ENCODE data around the gene UNC5A. TPM values are rescaled to one million over a fixed set of nuclear protein-coding genes. Genes with fewer than 3 reads are reported as not detected.

Gene UNC5A
- total RNA-seq, 1 experiment from 2014 or later: 20.2 TPM

DNA sequence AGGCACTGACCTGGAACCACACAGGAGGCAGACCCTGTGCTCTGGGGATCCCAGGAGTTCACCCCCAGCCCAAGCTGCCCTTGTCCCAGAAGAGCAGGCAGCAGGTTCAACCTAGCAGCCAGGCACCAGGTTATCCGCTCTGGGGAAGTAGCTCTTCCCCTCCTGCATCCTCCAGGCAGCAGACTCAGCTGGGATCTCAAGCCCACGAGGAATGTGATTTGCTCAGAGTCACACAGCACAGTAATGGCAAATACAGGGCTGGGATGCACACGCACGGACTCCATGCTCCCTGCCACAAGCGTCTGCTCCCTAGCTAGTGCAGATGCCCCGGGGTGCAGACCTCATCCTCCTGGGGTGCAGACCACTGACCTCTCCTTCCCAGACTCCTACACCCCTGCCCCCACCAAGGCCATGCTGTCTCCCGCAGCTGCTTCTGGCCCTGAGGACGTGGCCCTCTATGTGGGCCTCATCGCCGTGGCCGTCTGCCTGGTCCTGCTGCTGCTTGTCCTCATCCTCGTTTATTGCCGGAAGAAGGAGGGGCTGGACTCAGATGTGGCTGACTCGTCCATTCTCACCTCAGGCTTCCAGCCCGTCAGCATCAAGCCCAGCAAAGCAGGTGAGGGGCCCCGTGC, 63.3 kb downstream of the UNC5A start:
- CTCF ChIA-PET: interaction anchor here (0.6 kb wide), 1 partner anchor 162 kb away, joined by 3 read pairs; no protein-coding TSS in a partner anchor
- no TSS peak for BruUV-seq (replicated peaks)
- H3K36me3 Mint-ChIP-seq (ENCODE audit: insufficient read depth, unreplicated experiment): no peaks in the 10 kb centered on the region
- DNase-seq: no peak
- intact Hi-C loops (cut with micrococcal nuclease; ENCODE audit: unreplicated experiment): no loop called here
- no peak overlapping the region for H3K4me3 Mint-ChIP-seq (ENCODE audit: low read depth, unreplicated experiment)
- H3K27me3 Mint-ChIP-seq (ENCODE audit: unreplicated experiment): no peaks in the 10 kb centered on the region
- no peaks in the 10 kb centered on the region for H3K9me3 Mint-ChIP-seq (ENCODE audit: low read depth, unreplicated experiment)
- no peak overlapping the region for H3K27ac Mint-ChIP-seq (ENCODE audit: unreplicated experiment)
- TF ChIP-seq, protein P1, sequence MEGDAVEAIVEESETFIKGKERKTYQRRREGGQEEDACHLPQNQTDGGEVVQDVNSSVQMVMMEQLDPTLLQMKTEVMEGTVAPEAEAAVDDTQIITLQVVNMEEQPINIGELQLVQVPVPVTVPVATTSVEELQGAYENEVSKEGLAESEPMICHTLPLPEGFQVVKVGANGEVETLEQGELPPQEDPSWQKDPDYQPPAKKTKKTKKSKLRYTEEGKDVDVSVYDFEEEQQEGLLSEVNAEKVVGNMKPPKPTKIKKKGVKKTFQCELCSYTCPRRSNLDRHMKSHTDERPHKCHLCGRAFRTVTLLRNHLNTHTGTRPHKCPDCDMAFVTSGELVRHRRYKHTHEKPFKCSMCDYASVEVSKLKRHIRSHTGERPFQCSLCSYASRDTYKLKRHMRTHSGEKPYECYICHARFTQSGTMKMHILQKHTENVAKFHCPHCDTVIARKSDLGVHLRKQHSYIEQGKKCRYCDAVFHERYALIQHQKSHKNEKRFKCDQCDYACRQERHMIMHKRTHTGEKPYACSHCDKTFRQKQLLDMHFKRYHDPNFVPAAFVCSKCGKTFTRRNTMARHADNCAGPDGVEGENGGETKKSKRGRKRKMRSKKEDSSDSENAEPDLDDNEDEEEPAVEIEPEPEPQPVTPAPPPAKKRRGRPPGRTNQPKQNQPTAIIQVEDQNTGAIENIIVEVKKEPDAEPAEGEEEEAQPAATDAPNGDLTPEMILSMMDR (IDR thresholded peaks at IDR 0.05; ENCODE audit: unreplicated experiment): no peak
- H3K4me1 Mint-ChIP-seq (ENCODE audit: low read depth, unreplicated experiment): no peaks in the 10 kb centered on the region

DNA sequence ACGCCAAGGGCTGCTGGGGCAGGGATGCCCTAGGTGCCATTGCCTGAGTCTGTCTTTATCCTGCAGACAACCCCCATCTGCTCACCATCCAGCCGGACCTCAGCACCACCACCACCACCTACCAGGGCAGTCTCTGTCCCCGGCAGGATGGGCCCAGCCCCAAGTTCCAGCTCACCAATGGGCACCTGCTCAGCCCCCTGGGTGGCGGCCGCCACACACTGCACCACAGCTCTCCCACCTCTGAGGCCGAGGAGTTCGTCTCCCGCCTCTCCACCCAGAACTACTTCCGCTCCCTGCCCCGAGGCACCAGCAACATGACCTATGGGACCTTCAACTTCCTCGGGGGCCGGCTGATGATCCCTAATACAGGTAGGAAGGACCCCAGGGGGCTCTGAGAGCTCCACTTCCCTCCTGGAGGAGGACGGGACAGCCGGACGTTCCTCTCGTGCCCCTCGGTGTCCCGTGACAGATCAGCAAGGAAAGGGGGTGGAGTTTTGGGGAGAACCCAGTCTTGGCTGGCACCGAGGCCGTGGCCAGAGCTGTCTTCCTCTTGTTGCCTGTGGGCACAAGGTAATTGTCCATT, 63.9 kb downstream of the UNC5A start:
- Mint-ChIP-seq H3K9me3 (ENCODE audit: low read depth, unreplicated experiment) (no peaks in the 10 kb centered on the region), H3K36me3 (ENCODE audit: insufficient read depth, unreplicated experiment) (no peaks in the 10 kb centered on the region), H3K4me3 (ENCODE audit: low read depth, unreplicated experiment) (no peak overlapping the region), H3K27me3 (ENCODE audit: unreplicated experiment) (no peaks in the 10 kb centered on the region), H3K27ac (ENCODE audit: unreplicated experiment) (no peak overlapping the region), H3K4me1 (ENCODE audit: low read depth, unreplicated experiment) (no peaks in the 10 kb centered on the region)
- TF ChIP-seq, protein P1 (IDR thresholded peaks at IDR 0.05; ENCODE audit: unreplicated experiment): no peak
- intact Hi-C loops (cut with micrococcal nuclease; ENCODE audit: unreplicated experiment): no loop called here
- CTCF ChIA-PET: no interaction called here
- no peak for DNase-seq
- BruUV-seq (replicated peaks): no TSS peak

DNA sequence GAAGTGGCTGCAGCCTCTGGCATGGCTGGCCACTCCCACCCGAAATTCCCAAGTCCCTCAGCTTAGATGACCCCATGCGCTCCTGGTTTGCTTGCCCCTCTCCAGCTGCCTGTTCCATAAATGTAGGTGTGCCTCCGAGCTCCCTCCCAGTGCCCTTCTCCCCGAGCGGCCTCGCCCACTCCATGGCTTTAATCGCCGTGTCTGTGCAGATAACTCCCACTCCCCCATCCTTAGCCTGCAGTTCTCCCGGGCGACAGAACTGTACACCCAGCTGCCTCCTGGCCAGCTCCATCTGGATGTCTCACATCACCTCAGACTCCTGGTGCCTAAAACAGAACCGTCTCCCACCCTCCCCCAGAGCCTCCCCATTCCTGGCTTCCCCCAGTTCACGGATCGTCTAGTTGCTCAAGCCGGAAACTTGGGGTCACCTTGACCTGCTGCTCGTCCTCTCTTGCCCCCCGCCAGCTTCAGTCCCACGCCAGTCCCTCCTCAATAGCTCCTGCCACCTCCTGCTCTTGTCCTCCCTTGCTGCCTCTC, 64.7 kb downstream of the UNC5A start:
- H3K36me3 Mint-ChIP-seq (ENCODE audit: insufficient read depth, unreplicated experiment): no peaks in the 10 kb centered on the region
- no peak for DNase-seq
- no peak overlapping the region for H3K27ac Mint-ChIP-seq (ENCODE audit: unreplicated experiment)
- no TSS peak for BruUV-seq (replicated peaks)
- TF ChIP-seq, protein P1 (IDR thresholded peaks at IDR 0.05; ENCODE audit: unreplicated experiment): no peak
- no peak overlapping the region for H3K4me3 Mint-ChIP-seq (ENCODE audit: low read depth, unreplicated experiment)
- H3K27me3 Mint-ChIP-seq (ENCODE audit: unreplicated experiment): no peaks in the 10 kb centered on the region
- no peaks in the 10 kb centered on the region for H3K4me1 Mint-ChIP-seq (ENCODE audit: low read depth, unreplicated experiment)
- no peaks in the 10 kb centered on the region for H3K9me3 Mint-ChIP-seq (ENCODE audit: low read depth, unreplicated experiment)
- CTCF ChIA-PET: no interaction called here
- intact Hi-C loops (cut with micrococcal nuclease; ENCODE audit: unreplicated experiment): no loop called here

DNA sequence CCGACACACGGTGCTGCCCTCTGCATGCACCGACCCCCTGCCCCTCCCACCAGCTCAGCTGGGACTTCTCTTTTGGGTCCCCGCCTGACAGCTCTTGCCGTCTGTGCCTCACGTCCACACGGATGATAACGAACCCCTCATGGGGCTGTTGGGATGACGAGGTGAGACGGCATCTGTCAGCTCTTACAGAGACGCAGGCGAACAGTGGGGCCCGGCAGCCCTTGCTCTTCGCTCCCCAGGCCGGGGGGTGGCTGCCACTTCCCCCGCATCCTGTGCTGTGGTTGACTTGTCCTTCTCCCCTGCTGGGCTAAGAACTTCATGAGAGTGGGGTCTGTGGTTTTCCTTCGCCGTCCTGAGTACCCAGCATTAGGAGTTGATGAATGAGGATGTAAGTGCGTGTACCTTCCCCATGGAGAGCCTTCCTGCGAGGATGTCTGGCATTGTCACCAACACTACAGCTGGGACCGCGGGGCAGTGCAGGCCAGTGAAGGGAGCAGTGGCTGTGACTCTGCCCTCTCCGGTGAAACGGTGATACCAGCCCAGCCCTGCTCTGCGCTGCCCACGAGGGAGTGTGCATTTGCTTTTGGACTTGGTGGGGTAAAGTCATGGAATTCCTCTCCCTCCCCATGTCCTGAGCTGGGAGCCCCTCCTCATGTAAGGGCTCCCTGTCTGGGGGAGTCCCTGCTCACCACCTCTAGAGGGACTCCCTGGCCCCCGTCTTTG, 65.6 kb downstream of the UNC5A start:
- Mint-ChIP-seq H3K27ac (ENCODE audit: unreplicated experiment) (no peak overlapping the region), H3K4me1 (ENCODE audit: low read depth, unreplicated experiment) (no peaks in the 10 kb centered on the region), H3K36me3 (ENCODE audit: insufficient read depth, unreplicated experiment) (no peaks in the 10 kb centered on the region), H3K9me3 (ENCODE audit: low read depth, unreplicated experiment) (no peaks in the 10 kb centered on the region), H3K4me3 (ENCODE audit: low read depth, unreplicated experiment) (no peak overlapping the region), H3K27me3 (ENCODE audit: unreplicated experiment) (no peaks in the 10 kb centered on the region)
- no TSS peak for BruUV-seq (replicated peaks)
- TF ChIP-seq, protein P1 (IDR thresholded peaks at IDR 0.05; ENCODE audit: unreplicated experiment): no peak
- intact Hi-C loops (cut with micrococcal nuclease; ENCODE audit: unreplicated experiment): no loop called here
- CTCF ChIA-PET: no interaction called here
- DNase-seq: no peak

Measured in Calu3 (cell line).